Right lobe of liver (tissue), 6 donors: ENCODE results near the gene EIF4G1. TPM values are rescaled to one million over a fixed set of nuclear protein-coding genes. Genes with fewer than 3 reads are reported as not detected.

ENCODE experiments used
- ATAC-seq, 4 donors: fragments of 200-7000 bp; cut with Tn5 transposase; one replicate each; pipeline ENCODE4 v1.9.1; 2020; ENCODE audit warnings: mild to moderate bottlenecking in 4 of 4, moderate library complexity in 4 of 4
- DNase-seq, 3 donors: peaks; one replicate each; pipeline ENCODE4 v3.0.0-alpha.2; 2020
- H3K27ac ChIP-seq, 3 donors: fragments of 200-600 bp; one replicate each; pipeline ENCODE4 v1.8.0; 2022
- H3K27me3 ChIP-seq, 2 donors: fragments of 200-600 bp; one replicate each; pipeline ENCODE4 v1.8.0; 2022
- H3K36me3 ChIP-seq, 4 donors: fragments of 200-600 bp; sonication (generic) in 1 of 4; one replicate each; pipeline versions ENCODE4 v1.5.1 to v1.8.0; 2017 to 2022; ENCODE audit warnings: control low read depth in 1 of 4
- H3K4me1 ChIP-seq, 4 donors: fragments of 200-600 bp; sonication (generic) in 1 of 4; one replicate each; pipeline versions ENCODE4 v1.5.1 to v1.8.0; 2017 to 2022; ENCODE audit warnings: control low read depth in 1 of 4
- H3K4me3 ChIP-seq, 3 donors: fragments of 200-600 bp; one replicate each; pipeline ENCODE4 v1.8.0; 2022
- H3K9me3 ChIP-seq, 4 donors: fragments of 200-600 bp; sonication (generic) in 1 of 4; one replicate each; pipeline versions ENCODE4 v1.5.1 to v1.8.0; 2017 to 2022; ENCODE audit warnings: control low read depth in 1 of 4
- CTCF ChIP-seq, 4 donors: fragments of 200-600 bp in 3 of 4; fragments of 450-650 bp in 1 of 4; IDR thresholded peaks; one replicate each; pipeline versions ENCODE4 v1.5.1 to v1.8.0; 2016 to 2022; ENCODE audit warnings: antibody characterized with exemption in 4 of 4, mild to moderate bottlenecking in 2 of 4
- POLR2A ChIP-seq: fragments of 450-650 bp; IDR thresholded peaks from one replicate; pipeline ENCODE4 v1.6.1; 2017; ENCODE audit warnings: antibody characterized with exemption, mild to moderate bottlenecking
- WGBS: methylation state at CpG from one replicate; pipeline ENCODE4 v1.1.6; 2018; ENCODE audit warnings: low coverage, low lambda C conversion rate; ENCODE audit not compliant: insufficient coverage; ENCODE audit errors: missing lambda C conversion rate; 5-methylcytosine and 5-hydroxymethylcytosine counted together
- intact Hi-C, 2 donors: fragments of 100-400 bp; cut with DNase I; formaldehyde crosslinking; loops; one replicate each; pipeline versions ENCODE4 v1.11.2 to v1.14.1; 2022
- total RNA-seq, 6 experiments: library from RNA; depleted of rRNA in 2 of 6; stranded (reverse); fragments of >200 nt in 2 of 6; fragmentation: NEBNext Ultra II Directional in 3 of 6; extraction: Animal tissue kit (Norgen Biotek cat#: 25700) in 3 of 6; gene quantifications; one replicate each; pipeline versions ENCODE4 v1.1.0 to v1.2.4, GENCODE V29; 2016 to 2023
- donor health status: DM: no; HTN: yes; CAD: no.
- donor health status: DM: no; HTN: no; CAD: no.
- donor health status: DM: no; HTN: no; CAD: no.
- donor health status: DM: no; HTN: yes; CAD: no.
- donor health status: DM: no; HTN: yes; CAD: no.

EIF4G1 gene
- total RNA-seq, 6 experiments from 2014 or later = 262 to 368 (median 291) TPM

- 50% methylated on average over 5 of the region's 24 CpGs for WGBS
- no peaks in the 10 kb centered on the region for H3K27me3 ChIP-seq
- H3K36me3 ChIP-seq = peaks cover 0 to 8% (median 2%) of the 10 kb centered on the region in 4 donors
- TF ChIP-seq CTCF (IDR thresholded peaks at IDR 0.05) = no peak
- no peaks in the 10 kb centered on the region for H3K9me3 ChIP-seq
- ATAC-seq (no peak), DNase-seq (peak in 1 of 3 donors; percentile 40)
- H3K27ac ChIP-seq = peak overlapping the region; percentile 5 to 98 (median 95)
- peak overlapping the region; percentile 75 to 97 (median 85) for H3K4me3 ChIP-seq
- intact Hi-C loops = no loop called here
- H3K4me1 ChIP-seq = peaks cover 0 to 19% (median 8%) of the 10 kb centered on the region in 4 donors
These were observed 46.6 kb downstream of the EIF4G1 start for GRCh38 chr3:184360929-184361531.

DNA sequence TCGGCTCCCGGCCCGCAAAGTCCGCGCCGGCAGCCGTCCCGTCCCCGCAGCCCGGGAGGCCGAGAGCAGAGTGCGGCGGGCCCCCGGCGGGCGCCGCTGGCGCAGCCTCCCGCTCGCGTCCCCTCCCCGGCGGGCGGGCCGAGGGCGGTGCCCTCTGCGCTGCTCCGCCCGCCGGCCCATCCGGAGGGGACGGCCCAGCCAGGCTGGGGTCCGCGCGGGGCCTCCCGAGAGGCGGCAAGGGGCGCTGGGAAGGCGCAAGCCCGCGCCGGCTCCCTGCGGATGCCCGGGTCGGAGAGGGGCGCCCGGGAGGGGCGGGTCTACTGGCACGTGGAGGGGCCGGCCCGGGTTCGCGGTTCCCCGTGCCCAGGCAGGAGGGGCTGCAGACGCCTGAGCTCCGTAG is 47.1 kb downstream of the EIF4G1 start, which contains the start of the genes CLCN2 and POLR2H:
TSS of gene CLCN2 (minus strand) at position 74 of the 400 bp plus-strand sequence. CDS start 126 bp downstream, outside the sequence.
TSS of gene POLR2H (plus strand) at position 179 of the 400 bp plus-strand sequence. CDS start 1,783 bp downstream, outside the sequence.
- intact Hi-C loops = no loop called here
- TF ChIP-seq POLR2A (peak; percentile 83), CTCF (IDR thresholded peaks at IDR 0.05) (no peak)
- peak within 1 kb of the TSS; percentile 75 to 97 (median 85) for H3K4me3 ChIP-seq
- H3K4me1 ChIP-seq = peaks cover 0 to 19% (median 8%) of the 10 kb centered on the region in 4 donors
- peak within 1 kb of the TSS; percentile 95 to 99 (median 98) for H3K27ac ChIP-seq
- H3K36me3 ChIP-seq = peaks cover 0 to 8% (median 2%) of the 10 kb centered on the region in 4 donors
- H3K9me3 ChIP-seq = no peaks in the 10 kb centered on the region
- WGBS = no CpG with 5 or more reads among the region's 56 CpGs
- no peaks in the 10 kb centered on the region for H3K27me3 ChIP-seq
- DNase-seq (peak; percentile 65 to 70 (median 69)), ATAC-seq (peak; percentile 40 to 58 (median 55))

GRCh38 chr3:184361932-184362667 is 47.7 kb downstream of the EIF4G1 start:
- peaks cover 0 to 19% (median 8%) of the 10 kb centered on the region in 4 donors for H3K4me1 ChIP-seq
- ATAC-seq = peak; percentile 39 to 44 (median 42)
- intact Hi-C loops = no loop called here
- peaks cover 0 to 8% (median 2%) of the 10 kb centered on the region in 4 donors for H3K36me3 ChIP-seq
- H3K27me3 ChIP-seq = no peaks in the 10 kb centered on the region
- H3K27ac ChIP-seq = peak overlapping the region; percentile 95 to 99 (median 98)
- TF ChIP-seq CTCF (IDR thresholded peaks at IDR 0.05) = no peak
- H3K4me3 ChIP-seq = peak overlapping the region; percentile 75 to 97 (median 85)
- H3K9me3 ChIP-seq = no peaks in the 10 kb centered on the region
- DNase-seq = peak; percentile 75 to 82 (median 79)
- 0% methylated on average over 20 of the region's 38 CpGs for WGBS

DNA sequence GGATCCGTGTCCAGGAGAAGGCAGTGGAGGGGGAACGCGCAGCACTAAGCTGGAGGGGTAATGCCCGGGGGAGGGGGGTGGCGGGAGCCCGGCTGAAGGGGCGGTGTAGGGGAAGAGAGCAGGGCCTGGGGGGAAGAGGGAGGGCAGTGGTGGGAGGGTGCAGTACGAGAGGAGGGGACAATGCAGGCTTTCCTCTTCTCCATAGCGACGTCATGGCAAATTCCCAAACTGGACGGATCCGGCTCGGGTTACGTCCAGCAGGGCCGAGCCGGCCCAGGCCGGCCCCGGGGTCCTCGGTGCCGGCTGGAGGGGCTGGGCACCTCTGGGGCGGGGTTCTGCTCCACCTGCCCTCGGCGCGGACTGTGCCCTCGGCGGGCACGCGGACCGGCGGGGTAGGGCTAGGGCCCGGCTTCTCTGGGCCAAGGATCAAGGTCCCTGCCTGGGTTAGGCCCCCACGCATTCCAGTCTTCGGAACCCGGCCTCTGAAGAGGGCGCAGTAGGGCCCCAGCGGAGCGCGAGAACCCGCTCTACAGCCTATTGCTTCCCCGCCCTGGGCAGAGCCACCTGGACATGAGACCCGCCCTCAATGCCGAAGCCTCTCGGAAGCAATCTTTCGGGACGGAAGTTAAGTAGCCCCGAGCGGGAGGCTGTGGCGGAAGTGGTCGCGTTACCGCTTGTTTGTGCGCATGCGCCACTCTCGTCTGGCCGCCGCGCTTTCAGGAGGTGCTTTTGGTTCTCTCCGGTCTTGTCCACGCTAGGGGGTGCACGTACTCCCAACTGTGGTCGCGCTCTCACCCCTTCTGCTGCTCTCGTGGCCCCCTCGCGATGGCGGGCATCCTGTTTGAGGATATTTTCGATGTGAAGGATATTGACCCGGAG is 48.5 kb downstream of the EIF4G1 start:
- H3K4me1 ChIP-seq = peaks cover 0 to 19% (median 8%) of the 10 kb centered on the region in 4 donors
- H3K36me3 ChIP-seq = peaks cover 0 to 13% (median 5%) of the 10 kb centered on the region in 4 donors

More for the DNA sequence above, 48.5 kb downstream of the EIF4G1 start:
- peak; percentile 97 for DNase-seq
- 0% methylated on average over 7 of the region's 68 CpGs for WGBS
- TF ChIP-seq CTCF (IDR thresholded peaks at IDR 0.05) (peak; percentile 37 to 66 (median 56)), POLR2A (peak; percentile 81)
- no peaks in the 10 kb centered on the region for H3K27me3 ChIP-seq
- H3K27ac ChIP-seq = peak overlapping the region; percentile 95 to 99 (median 98)
- peak; percentile 79 to 84 (median 82) for ATAC-seq
- no peaks in the 10 kb centered on the region for H3K9me3 ChIP-seq
- intact Hi-C loops = no loop called here
- H3K4me3 ChIP-seq = peak overlapping the region; percentile 75 to 97 (median 85)
